Testis (tissue), 2 donors: ENCODE data around the gene RPTOR.

Experiments used
- CTCF ChIP-seq, 3 experiments: fragments of 450-650 bp in 2 of 3; fragments of 200-600 bp in 1 of 3; sonication (generic) in 1 of 3; IDR thresholded peaks; one replicate each; pipeline ENCODE4 v1.5.1; 2016 to 2019; ENCODE audit warnings: antibody characterized with exemption in 3 of 3, mild to moderate bottlenecking in 2 of 3, moderate library complexity in 1 of 3
- POLR2A ChIP-seq: fragments of 450-650 bp; IDR thresholded peaks from one replicate; pipeline ENCODE4 v1.6.1; 2017; ENCODE audit warnings: antibody characterized with exemption, mild to moderate bottlenecking, moderate library complexity

GRCh38 chr17:80650331-80650672 lies 105.7 kb downstream of the RPTOR start:
- TF ChIP-seq CTCF (IDR thresholded peaks at IDR 0.05) (no peak), POLR2A (no peak)
